ENCODE data around the gene PTPRA. TPM values are rescaled to one million over a fixed set of nuclear protein-coding genes. Genes with fewer than 3 reads are reported as not detected.

Gene PTPRA, protein sequence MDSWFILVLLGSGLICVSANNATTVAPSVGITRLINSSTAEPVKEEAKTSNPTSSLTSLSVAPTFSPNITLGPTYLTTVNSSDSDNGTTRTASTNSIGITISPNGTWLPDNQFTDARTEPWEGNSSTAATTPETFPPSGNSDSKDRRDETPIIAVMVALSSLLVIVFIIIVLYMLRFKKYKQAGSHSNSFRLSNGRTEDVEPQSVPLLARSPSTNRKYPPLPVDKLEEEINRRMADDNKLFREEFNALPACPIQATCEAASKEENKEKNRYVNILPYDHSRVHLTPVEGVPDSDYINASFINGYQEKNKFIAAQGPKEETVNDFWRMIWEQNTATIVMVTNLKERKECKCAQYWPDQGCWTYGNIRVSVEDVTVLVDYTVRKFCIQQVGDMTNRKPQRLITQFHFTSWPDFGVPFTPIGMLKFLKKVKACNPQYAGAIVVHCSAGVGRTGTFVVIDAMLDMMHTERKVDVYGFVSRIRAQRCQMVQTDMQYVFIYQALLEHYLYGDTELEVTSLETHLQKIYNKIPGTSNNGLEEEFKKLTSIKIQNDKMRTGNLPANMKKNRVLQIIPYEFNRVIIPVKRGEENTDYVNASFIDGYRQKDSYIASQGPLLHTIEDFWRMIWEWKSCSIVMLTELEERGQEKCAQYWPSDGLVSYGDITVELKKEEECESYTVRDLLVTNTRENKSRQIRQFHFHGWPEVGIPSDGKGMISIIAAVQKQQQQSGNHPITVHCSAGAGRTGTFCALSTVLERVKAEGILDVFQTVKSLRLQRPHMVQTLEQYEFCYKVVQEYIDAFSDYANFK
- total RNA-seq (10 to 100 TPM; 33.5 to 62.5 (median 47.7) TPM), polyA plus RNA-seq (10 to 100 TPM; 16.3 to 94.7 (median 16.7) TPM)
- long read RNA-seq, donor 1, partial matches to known transcripts = 0 of 3 reads
- long read RNA-seq, donor 1, other reads (novel, unspliced or antisense) = 0 of 3 reads
- long read RNA-seq, donor 2, partial matches to known transcripts = 6 of 6 reads
- long read RNA-seq, donor 2, other reads (novel, unspliced or antisense) = 0 of 6 reads
- long read RNA-seq, donor 3, partial matches to known transcripts = 5 of 6 reads
- long read RNA-seq, donor 3, other reads (novel, unspliced or antisense) = 0 of 6 reads
- long read RNA-seq, donor 4, partial matches to known transcripts = 4 of 5 reads
- long read RNA-seq, donor 4, other reads (novel, unspliced or antisense) = 1 of 5 reads
- long read RNA-seq, donor 5, transcript PTPRA-205 (24 exons, 3,337 nt) = minor isoform, 7 of 135 reads
- long read RNA-seq, donor 5, transcript PTPRA-201 (23 exons, 3,725 nt) = major isoform, 74 of 135 reads
- long read RNA-seq, donor 5, partial matches to known transcripts = 6 of 135 reads
- long read RNA-seq, donor 5, other reads (novel, unspliced or antisense) = 47 of 135 reads
- long read RNA-seq, donor 6, partial matches to known transcripts = 1 of 5 reads
- long read RNA-seq, donor 6, other reads (novel, unspliced or antisense) = 3 of 5 reads
- long read RNA-seq, donor 7 = 0 reads
- long read RNA-seq, donor 8, partial matches to known transcripts = 0 of 3 reads
- long read RNA-seq, donor 8, other reads (novel, unspliced or antisense) = 0 of 3 reads
- long read RNA-seq, donor 9, partial matches to known transcripts = 0 of 3 reads
- long read RNA-seq, donor 9, other reads (novel, unspliced or antisense) = 0 of 3 reads
- long read RNA-seq, donor 10, partial matches to known transcripts = 0 of 1 reads
- long read RNA-seq, donor 10, other reads (novel, unspliced or antisense) = 0 of 1 reads

DNA sequence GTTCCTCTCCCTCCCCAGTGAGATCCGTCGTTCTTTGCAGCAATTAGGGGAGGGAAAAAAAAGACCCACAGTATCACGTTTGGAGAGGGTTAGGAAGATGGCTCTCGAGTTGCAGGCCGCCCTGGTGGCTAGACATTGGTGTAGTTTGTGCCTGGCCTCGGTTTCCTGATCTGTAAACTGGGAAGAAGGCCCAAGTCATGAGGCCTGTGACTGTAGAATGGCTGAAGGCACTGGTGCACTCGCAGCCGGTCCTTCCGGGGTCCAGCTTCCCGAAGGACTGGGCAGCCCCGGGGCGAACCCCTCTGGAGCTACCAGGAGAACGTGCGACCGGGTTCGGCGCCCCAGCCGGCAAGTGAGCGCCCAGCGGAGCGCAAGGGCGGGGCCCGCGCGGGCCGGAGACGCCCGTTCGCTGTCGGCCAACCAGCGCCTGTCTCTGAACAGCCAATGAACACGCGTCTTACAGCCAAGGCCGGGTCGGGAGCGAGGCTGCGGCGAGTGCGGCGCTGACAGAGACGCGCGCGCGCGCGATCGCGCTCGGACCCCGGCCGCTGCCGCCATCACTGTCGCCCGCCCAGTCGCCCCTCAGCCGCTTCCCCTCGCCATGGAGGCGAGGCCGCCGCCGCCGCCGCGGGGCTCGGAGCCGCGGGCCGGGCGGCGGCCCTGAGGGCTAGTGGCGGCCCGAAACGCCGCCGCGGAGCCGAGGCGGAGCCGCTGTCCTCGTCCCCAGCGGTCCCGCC lies at the start of gene PTPRA:
Gene PTPRA, plus strand, starts transcription at position 472 of the 737 bp plus-strand sequence. CDS start 90,797 bp downstream, outside the sequence.
- intact Hi-C loops (cut with DNase I) = loop anchor here in 1 of 2 donors (10.0 kb wide), 1 partner anchor 92 kb away; no protein-coding TSS in a partner anchor
- Histone ChIP-seq H3K4me3 (peak within 1 kb of the TSS; percentile 43 to 98 (median 77)), H3K4me1 (replicated peaks in 1 of 2) (peaks cover 3 to 50% of the 10 kb centered on the region in 2 donors), H3K27ac (peak within 1 kb of the TSS in 4 of 5 donors; percentile 19 to 83 (median 74)), H3K36me3 (replicated peaks in 1 of 2) (no peaks in the 10 kb centered on the region), H3K27me3 (no peaks in the 10 kb centered on the region), H3K9me3 (replicated peaks in 1 of 3) (no peaks in the 10 kb centered on the region)
- TF ChIP-seq POLR2A (IDR thresholded peaks at IDR 0.05) = peak; percentile 69 to 85
- TF ChIP-seq, protein P1, sequence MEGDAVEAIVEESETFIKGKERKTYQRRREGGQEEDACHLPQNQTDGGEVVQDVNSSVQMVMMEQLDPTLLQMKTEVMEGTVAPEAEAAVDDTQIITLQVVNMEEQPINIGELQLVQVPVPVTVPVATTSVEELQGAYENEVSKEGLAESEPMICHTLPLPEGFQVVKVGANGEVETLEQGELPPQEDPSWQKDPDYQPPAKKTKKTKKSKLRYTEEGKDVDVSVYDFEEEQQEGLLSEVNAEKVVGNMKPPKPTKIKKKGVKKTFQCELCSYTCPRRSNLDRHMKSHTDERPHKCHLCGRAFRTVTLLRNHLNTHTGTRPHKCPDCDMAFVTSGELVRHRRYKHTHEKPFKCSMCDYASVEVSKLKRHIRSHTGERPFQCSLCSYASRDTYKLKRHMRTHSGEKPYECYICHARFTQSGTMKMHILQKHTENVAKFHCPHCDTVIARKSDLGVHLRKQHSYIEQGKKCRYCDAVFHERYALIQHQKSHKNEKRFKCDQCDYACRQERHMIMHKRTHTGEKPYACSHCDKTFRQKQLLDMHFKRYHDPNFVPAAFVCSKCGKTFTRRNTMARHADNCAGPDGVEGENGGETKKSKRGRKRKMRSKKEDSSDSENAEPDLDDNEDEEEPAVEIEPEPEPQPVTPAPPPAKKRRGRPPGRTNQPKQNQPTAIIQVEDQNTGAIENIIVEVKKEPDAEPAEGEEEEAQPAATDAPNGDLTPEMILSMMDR (IDR thresholded peaks at IDR 0.05) = no peak
- DNase-seq = peak; percentile 92 to 96 (median 93)
- 0% methylated on average over 1 to 83 of the region's 83 CpGs for WGBS, 4 donors

DNA sequence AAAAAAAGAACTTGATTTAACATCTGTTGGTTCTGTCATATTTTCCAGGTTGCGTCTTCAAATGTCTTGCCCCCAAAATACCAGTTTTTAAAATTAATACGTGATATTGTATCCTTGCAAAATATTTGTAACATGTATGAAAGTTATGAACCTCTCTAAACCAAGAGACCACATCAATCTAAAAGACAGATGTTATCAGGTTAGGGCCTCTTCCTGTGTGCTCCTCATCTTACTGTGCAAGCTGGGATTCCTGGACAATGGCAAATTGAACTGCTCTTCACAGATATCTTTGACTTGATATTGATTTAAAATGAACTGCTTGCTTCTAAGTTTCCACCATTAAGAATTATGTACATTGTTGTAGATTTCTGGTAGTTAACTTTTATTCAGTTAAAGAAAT lies 47.5 kb upstream of the PTPRA start:
- WGBS, 4 donors = 84 to 98% (median 90%) methylated on average over 2 of the region's 2 CpGs
- TF ChIP-seq, protein P1 (IDR thresholded peaks at IDR 0.05) = no peak
- no peak for TF ChIP-seq POLR2A (IDR thresholded peaks at IDR 0.05)
- no peak overlapping the region for H3K27ac ChIP-seq

DNA sequence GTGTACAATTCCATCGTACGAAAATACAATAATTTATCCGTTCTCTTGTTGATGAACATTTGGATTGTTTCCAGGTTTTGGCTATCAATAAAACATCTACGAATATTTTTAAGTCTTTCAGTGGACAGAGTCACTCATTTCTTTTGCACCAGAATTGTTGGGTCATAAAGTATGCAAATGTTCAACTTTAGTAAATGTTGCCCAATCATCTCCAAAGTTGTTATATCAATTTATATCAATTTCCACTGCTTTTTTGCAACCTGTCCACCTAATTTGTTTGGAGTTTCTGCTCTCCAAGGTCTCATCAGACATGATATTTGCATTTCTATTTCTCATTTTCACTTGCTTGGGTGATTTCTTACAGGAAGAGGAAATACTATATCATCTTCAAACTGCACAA lies 46.6 kb upstream of the PTPRA start:
- no peak for TF ChIP-seq POLR2A (IDR thresholded peaks at IDR 0.05)
- TF ChIP-seq, protein P1 (IDR thresholded peaks at IDR 0.05) = no peak
- no peak for DNase-seq
- H3K4me1 ChIP-seq (replicated peaks in 1 of 2) = no peaks in the 10 kb centered on the region
- peaks cover 6% of the 10 kb centered on the region for H3K27me3 ChIP-seq
- H3K9me3 ChIP-seq (replicated peaks in 1 of 3) = no peaks in the 10 kb centered on the region
- no peak overlapping the region for H3K27ac ChIP-seq
- intact Hi-C loops (cut with DNase I) = no loop called here
- H3K4me3 ChIP-seq = no peak overlapping the region
- 69 to 81% (median 77%) methylated on average over 4 of the region's 4 CpGs for WGBS, 4 donors
- H3K36me3 ChIP-seq (replicated peaks in 1 of 2) = no peaks in the 10 kb centered on the region

More for the DNA sequence above, 47.5 kb upstream of the PTPRA start:
- H3K27me3 ChIP-seq = peaks cover 10% of the 10 kb centered on the region
- no peaks in the 10 kb centered on the region for H3K4me1 ChIP-seq (replicated peaks in 1 of 2)
- no peak overlapping the region for H3K4me3 ChIP-seq
- H3K9me3 ChIP-seq (replicated peaks in 1 of 3) = no peaks in the 10 kb centered on the region
- no peak for DNase-seq
- H3K36me3 ChIP-seq (replicated peaks in 1 of 2) = no peaks in the 10 kb centered on the region
- intact Hi-C loops (cut with DNase I) = no loop called here

Data from adrenal gland (tissue), 19 donors.